ENCODE data around the gene ITCH. TPM values are rescaled to one million over a fixed set of nuclear protein-coding genes. Genes with fewer than 3 reads are reported as not detected.

ITCH gene
- total and polyA plus RNA-seq, 2 of the 8 experiments (the other 6 are each of a cell fraction or from before 2014, with no cell fraction given) = 3.9 to 45.2 TPM

DNA sequence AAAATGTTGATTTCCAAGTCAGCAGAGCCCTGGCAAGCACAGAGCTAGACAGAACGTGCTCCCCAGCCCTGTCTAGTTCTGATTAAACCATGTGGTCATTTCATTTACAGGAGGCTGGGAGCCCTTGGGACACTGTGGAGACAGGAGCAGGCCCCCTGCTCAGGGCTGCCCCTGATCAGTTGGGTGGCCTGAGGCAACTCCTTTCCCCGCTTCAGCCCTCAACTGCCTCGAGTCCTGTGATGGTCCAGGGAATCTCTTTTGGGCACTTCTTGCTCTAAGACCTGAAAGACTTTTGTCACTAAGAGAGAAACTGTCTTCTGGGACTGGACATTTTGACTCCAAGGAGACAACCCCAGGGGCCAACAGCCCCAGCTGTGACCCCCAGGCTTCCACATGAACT, 166.7 kb downstream of the ITCH start:
- CTCF ChIA-PET (ENCODE audit: partially characterized antibody) = interaction anchor here (0.6 to 4.4 kb wide), 5 partner anchors 15 to 722 kb away, joined by 3 to 16 read pairs (median 3); no protein-coding TSS in a partner anchor
- 92% methylated on average over 3 of the region's 3 CpGs; no CpG with 5 or more reads in 1 of the 2 experiments for WGBS, 2 experiments (ENCODE audit: extremely low coverage in 1 of 2, insufficient coverage in 1 of 2, insufficient read length in 1 of 2, insufficient replicate concordance in 2 of 2, low coverage in 1 of 2, low lambda C conversion rate in 2 of 2, missing lambda C conversion rate in 1 of 2)
- TF ChIP-seq ZNF274 (IDR thresholded peaks at IDR 0.05; ENCODE audit: borderline replicate concordance, extremely low read depth, low read length) (no peak), CHD2 (IDR thresholded peaks at IDR 0.05; ENCODE audit: low read length) (no peak), FOSL1 (IDR thresholded peaks at IDR 0.05; ENCODE audit: insufficient read depth, low read depth, low read length) (no peak), SP4 (IDR thresholded peaks at IDR 0.05; ENCODE audit: low read length) (no peak), SP2 (IDR thresholded peaks at IDR 0.05; ENCODE audit: low read length) (no peak), SRF (IDR thresholded peaks at IDR 0.05; ENCODE audit: low read depth, low read length) (no peak), ASH2L (IDR thresholded peaks at IDR 0.05; ENCODE audit: low read length) (no peak), CHD1 (IDR thresholded peaks at IDR 0.05; ENCODE audit: low read depth, low read length) (no peak)
- TF ChIP-seq, protein P1, sequence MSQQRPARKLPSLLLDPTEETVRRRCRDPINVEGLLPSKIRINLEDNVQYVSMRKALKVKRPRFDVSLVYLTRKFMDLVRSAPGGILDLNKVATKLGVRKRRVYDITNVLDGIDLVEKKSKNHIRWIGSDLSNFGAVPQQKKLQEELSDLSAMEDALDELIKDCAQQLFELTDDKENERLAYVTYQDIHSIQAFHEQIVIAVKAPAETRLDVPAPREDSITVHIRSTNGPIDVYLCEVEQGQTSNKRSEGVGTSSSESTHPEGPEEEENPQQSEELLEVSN (IDR thresholded peaks at IDR 0.05) = no peak
- TF ChIP-seq, protein P2, sequence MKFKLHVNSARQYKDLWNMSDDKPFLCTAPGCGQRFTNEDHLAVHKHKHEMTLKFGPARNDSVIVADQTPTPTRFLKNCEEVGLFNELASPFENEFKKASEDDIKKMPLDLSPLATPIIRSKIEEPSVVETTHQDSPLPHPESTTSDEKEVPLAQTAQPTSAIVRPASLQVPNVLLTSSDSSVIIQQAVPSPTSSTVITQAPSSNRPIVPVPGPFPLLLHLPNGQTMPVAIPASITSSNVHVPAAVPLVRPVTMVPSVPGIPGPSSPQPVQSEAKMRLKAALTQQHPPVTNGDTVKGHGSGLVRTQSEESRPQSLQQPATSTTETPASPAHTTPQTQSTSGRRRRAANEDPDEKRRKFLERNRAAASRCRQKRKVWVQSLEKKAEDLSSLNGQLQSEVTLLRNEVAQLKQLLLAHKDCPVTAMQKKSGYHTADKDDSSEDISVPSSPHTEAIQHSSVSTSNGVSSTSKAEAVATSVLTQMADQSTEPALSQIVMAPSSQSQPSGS (IDR thresholded peaks at IDR 0.05; ENCODE audit: low read length) = no peak
- TF ChIP-seq, protein P3, sequence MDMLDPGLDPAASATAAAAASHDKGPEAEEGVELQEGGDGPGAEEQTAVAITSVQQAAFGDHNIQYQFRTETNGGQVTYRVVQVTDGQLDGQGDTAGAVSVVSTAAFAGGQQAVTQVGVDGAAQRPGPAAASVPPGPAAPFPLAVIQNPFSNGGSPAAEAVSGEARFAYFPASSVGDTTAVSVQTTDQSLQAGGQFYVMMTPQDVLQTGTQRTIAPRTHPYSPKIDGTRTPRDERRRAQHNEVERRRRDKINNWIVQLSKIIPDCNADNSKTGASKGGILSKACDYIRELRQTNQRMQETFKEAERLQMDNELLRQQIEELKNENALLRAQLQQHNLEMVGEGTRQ (IDR thresholded peaks at IDR 0.05; ENCODE audit: low read length) = no peak

More for the DNA sequence above, 166.7 kb downstream of the ITCH start:
- DNase-seq (ENCODE audit: low read depth in 1 of 2, low spot score in 2 of 2) (no peak), FAIRE-seq (no peak)
- H3K79me2 ChIP-seq (ENCODE audit: control insufficient read depth in 1 of 2, insufficient read depth in 2 of 2, low read length in 2 of 2) = peaks cover 0 to 14% of the 10 kb centered on the region in 2 experiments; a peak in 2 of 4 replicates
- H3K18ac ChIP-seq (ENCODE audit: extremely low read depth, low read length) = no peak overlapping the region
- H2AFZ ChIP-seq (ENCODE audit: low read length) = no peak overlapping the region
- H4K20me1 ChIP-seq (replicated peaks in 1 of 2; ENCODE audit: control insufficient read depth in 1 of 2, insufficient read depth in 2 of 2, low read length in 2 of 2) = peaks cover 5 to 19% of the 10 kb centered on the region in 2 experiments
- no peaks in the 10 kb centered on the region for H3K9me3 ChIP-seq (ENCODE audit: insufficient read depth in 2 of 2, low read depth in 1 of 2, low read length in 1 of 2)
- no peak overlapping the region for H3K4ac ChIP-seq (replicated peaks; ENCODE audit: insufficient read length, low read depth, low read length)
- no peaks in the 10 kb centered on the region for H3K4me1 ChIP-seq (replicated peaks in 1 of 4; ENCODE audit: control insufficient read depth in 3 of 4, insufficient read depth in 4 of 4, low read length in 3 of 4)
- no peak overlapping the region for H2BK20ac ChIP-seq (ENCODE audit: low read length)
- H4K5ac ChIP-seq (ENCODE audit: insufficient read length, low read depth, low read length) = no peak overlapping the region
- no peak overlapping the region for H3K4me3 ChIP-seq (ENCODE audit: extremely low read depth in 1 of 4, insufficient read depth in 2 of 4, low read depth in 3 of 4, low read length in 4 of 4)
- POLR2A ChIA-PET (ENCODE audit: partially characterized antibody) = interaction anchor here (1.4 kb wide), 1 partner anchor 18 kb away, joined by 5 read pairs; no protein-coding TSS in a partner anchor
- no peak overlapping the region for H2BK5ac ChIP-seq (ENCODE audit: low read depth, low read length)
- no peak overlapping the region for H3K4me2 ChIP-seq (ENCODE audit: insufficient read depth in 1 of 2, low read depth in 2 of 2, low read length in 2 of 2)
- H2BK12ac ChIP-seq (ENCODE audit: low read depth, low read length) = no peak overlapping the region
- H4K91ac ChIP-seq (replicated peaks; ENCODE audit: insufficient read length, low read length) = no peak overlapping the region
- peaks cover 8 to 48% (median 21%) of the 10 kb centered on the region in 4 experiments for H3K36me3 ChIP-seq (ENCODE audit: control insufficient read depth in 2 of 4, insufficient read depth in 4 of 4, low read length in 3 of 4)
- H4K8ac ChIP-seq (ENCODE audit: extremely low read depth, insufficient read depth, low read length) = peak overlapping the region; percentile 1; the same call in 1 of the 2 replicates
- H3K79me1 ChIP-seq (ENCODE audit: low read depth, low read length) = peaks cover 12% of the 10 kb centered on the region
- no peak overlapping the region for H2BK15ac ChIP-seq (ENCODE audit: low read length)
- H3K14ac ChIP-seq (ENCODE audit: insufficient read length) = no peak overlapping the region
- no peak overlapping the region for H3K56ac ChIP-seq (replicated peaks; ENCODE audit: insufficient read length, low read depth, low read length)
- no peaks in the 10 kb centered on the region for H3K27me3 ChIP-seq (replicated peaks in 1 of 4; ENCODE audit: control insufficient read depth in 3 of 4, extremely low read depth in 1 of 4, insufficient read depth in 3 of 4, low read length in 3 of 4)
- no peak overlapping the region for H2AK5ac ChIP-seq (ENCODE audit: low read depth, low read length)
- H3K23ac ChIP-seq (ENCODE audit: insufficient read length) = no peak overlapping the region
- no peak overlapping the region for H3K9ac ChIP-seq (replicated peaks in 1 of 4; ENCODE audit: extremely low read depth in 1 of 4, low read depth in 3 of 4, low read length in 3 of 4)
- H3K27ac ChIP-seq (ENCODE audit: low read depth, low read length) = no peak overlapping the region
- H2BK120ac ChIP-seq (replicated peaks; ENCODE audit: low read depth, low read length) = no peak overlapping the region
- H3K23me2 ChIP-seq (ENCODE audit: low read depth, low read length) = no peaks in the 10 kb centered on the region
